HG02610 (cell line): ENCODE data around the gene C5orf47.

Experiments
- ATAC-seq: cut with Tn5 transposase; IDR thresholded peaks from one replicate; pipeline ENCODE4 v1.9.1; 2021; ENCODE audit warnings: mild to moderate bottlenecking, moderate library complexity; ENCODE audit not compliant: unreplicated experiment

Gene C5orf47

DNA sequence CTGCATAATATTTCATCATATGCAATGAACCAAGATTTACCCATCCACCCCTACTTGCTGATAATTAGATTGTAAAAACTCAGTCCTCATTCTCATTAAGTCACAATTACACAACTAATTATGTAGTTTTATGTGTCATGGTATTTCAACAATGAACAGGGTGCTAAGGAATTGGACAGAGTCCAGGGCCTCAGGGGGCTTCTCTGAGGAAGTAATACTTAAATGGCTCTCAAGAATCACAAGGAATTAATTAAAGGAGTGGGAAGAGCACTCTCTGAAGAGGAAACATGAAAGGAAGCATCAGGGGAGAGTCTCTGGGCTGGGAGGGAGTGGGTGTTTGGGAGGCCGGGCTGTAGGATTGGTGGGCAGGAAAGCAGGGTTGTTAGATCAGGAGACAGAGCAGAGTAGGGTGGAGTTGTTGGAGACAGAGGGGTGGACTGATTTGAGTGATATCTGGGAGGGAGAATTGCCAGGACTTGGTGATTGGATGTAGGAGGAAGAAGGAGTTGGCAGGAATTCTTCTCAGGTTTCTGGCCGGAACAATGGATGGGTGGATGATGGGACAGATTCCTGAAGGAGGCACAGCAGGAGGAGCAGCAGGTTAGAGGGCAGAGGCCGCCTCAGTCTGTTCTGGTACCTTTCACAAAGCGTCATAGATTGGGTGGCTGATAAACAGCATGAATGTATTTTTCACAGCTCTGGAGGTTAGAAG is 33.6 kb downstream of the C5orf47 start:
- no peak for ATAC-seq

DNA sequence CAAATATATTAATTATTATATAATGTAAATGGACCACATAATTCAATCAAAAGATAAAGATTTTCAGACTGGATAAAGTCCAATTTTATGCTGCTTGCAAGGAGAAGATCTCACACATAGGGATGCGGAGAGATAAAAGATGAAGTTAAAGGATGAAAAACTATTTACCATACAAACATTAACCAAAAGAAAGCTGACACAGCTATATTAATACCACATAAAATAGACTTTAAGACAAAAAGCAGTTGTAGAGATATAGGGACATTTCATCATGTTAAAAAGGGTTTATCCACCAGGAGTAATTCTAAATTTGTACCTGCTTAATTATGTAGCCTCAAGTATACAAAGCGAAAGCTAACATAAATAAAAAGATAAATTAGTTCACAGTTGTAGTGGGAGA is 41.3 kb downstream of the C5orf47 start:
- no peak for ATAC-seq

DNA sequence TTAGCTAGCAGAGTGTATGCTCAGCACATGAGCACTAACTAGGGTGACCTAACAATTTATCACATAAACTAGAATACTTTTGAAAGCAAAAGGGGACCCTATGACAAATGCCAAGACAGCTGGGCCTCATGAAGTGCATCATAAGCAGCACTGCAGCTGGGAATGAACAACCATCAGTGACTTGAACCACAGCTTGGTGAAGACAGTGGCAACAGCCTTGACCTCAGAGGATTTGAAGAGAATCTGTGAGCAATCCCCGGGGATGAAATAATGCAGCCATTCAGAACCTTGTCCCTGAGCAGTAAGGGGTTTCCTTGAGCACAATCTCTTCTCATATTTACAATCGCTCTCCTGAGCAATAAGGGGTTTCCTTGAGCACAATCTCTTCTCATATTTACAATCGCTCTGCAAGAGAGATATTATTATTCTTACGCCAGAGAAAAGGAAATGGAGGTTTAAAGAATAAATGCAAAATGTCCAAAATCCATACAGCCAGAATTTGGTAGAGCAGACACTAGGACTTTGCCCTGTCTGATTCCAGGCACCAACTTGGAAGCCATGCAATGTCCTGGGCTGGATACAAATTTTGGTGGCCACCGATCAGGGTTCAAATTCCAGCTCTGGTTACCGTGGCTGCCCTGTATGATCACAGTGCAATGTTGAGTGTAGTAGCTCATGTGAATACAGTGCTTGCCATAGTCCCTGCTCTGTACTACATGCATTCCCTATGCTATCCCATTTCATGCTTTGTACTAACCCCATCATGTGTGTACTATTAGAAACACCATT is 55.7 kb downstream of the C5orf47 start:
- ATAC-seq: no peak

DNA sequence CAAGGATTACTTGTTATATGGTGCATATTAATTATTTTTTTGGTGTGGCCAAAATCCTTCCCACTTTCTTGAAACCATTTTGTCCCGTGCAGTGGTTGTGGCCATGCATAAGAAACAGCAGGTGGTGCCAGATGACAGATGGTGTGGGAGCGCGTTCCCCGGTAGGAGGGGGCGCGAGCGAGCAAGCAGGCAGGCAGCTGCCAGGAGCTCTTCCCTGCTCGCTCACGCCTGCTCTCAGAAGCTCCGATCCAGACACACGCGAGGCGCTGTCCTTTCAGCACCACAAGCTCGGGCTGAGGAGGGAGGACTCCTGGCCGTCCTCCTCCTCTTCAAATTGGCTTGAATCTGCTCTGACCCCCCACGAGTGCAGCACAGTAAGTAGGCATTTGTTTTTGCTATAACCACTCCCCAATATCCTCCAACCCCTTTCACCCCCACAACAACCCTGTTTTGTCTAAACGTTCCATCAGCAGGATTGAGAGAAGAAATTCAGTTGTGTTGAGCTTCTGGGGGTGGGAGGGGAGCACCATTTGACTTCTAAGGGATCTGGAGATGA is 56.6 kb downstream of the C5orf47 start, which contains the start of gene NSG2:
Gene NSG2 (plus strand): TSS at position 237 of the 556 bp plus-strand sequence. CDS start 1,050 bp downstream, outside the sequence.
- ATAC-seq: no peak

DNA sequence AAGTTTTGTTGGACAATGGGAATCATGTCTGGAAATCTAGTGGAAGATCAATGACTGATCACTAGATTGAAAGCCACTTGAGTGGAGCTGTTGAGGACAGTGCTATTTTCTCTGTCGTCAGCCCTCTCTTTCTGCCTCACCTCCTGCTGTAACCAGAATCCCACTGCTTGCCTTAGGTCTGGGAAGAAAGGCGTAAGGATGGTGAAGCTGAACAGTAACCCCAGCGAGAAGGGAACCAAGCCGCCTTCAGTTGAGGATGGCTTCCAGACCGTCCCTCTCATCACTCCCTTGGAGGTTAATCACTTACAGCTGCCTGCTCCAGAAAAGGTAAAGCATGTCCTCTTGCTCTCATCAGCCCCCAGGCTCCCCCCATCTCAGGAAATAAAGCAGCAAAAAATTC is 57.6 kb downstream of the C5orf47 start:
- no peak for ATAC-seq

DNA sequence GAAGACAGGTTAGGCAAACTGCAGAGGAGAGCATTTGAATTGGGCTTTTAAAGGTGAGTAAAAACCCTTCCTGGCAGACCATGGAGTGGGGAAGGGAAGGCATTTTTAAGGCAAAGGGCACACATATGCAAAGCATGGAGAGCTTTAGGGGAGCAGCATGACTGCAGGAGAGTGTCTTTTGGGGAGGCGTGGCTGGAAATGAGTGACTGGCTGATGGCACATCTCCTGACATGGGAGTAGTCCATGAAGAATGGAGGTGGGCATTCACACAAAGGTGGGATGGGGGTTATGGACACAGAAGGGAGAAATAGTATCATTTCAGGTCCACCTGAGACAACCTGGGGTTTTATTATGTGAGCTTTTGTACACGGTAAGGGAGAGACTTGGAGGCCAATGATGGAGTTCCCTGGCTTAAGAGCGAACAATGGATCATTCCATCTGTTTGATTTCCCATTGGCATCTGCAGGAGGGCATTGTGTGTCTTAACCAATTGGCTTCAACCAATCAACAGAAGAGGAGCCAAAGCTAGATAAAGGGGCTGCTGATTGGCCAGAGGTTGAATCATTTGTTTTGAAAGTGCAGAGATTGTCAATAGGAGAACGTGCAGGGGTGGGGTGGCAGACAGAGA is 58.6 kb downstream of the C5orf47 start:
- ATAC-seq: no peak

DNA sequence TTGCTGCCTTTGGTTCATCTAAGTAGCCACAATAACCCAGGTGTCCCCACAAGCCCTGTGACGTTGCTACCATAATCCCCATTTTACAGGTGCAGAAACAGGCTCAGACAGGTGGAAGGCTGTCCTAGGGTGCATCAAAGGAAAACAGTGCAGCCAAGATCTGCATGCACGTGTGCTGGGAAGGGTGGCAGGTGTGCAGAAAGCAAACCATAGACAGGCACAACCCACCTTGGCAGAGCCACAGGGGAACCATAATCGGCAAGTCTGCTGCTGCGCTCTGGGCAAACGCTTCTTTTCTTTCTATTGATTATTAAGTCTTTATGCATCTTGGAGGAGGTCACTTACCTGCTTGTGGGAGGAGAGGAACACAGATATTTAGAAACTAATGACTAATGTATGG is 63.7 kb downstream of the C5orf47 start:
- no peak for ATAC-seq

DNA sequence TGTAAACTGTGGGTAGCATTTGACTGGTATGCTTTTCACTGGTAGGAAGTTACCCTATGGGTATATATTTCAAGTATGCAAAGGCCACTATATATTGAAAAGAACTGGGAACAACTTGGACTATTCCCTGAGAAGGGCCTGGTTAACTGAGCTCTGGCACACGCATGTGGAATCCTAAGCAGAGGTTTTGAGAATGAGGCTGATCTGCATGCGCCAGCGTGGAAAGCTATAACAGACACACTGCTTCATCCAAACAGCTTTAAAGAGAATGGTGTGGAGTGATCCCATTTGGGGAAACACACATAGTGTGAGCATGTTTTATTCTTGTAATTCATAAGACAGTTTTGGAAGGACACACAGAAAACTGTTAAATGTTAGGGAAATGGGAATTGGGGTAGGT is 64.9 kb downstream of the C5orf47 start:
- no peak for ATAC-seq
